Omental fat pad (tissue), 4 donors: ENCODE data around the gene MLLT6. TPM values are rescaled to one million over a fixed set of nuclear protein-coding genes. Genes with fewer than 3 reads are reported as not detected.

Experiments used
- ATAC-seq: fragments of 150-250 bp; one replicate; pipeline ENCODE4 v1.9.1; 2016; ENCODE audit warnings: mild to moderate bottlenecking, moderate library complexity; ENCODE audit not compliant: low FRiP score
- DNase-seq: peaks from one replicate; pipeline ENCODE4 v3.0.0-alpha.2; 2019; ENCODE audit warnings: low spot score
- total RNA-seq, 4 donors: library from RNA; depleted of rRNA; stranded (reverse); fragments of >200 nt; gene quantifications; one replicate each; pipeline ENCODE4 v1.1.0, GENCODE V29; 2016
- TF ChIP-seq, protein P1 (sequence below), 3 donors: fragments of 450-650 bp; IDR thresholded peaks; one replicate each; pipeline ENCODE4 v1.5.1; 2016 to 2017; ENCODE audit warnings: antibody characterized with exemption in 3 of 3, mild to moderate bottlenecking in 3 of 3, moderate library complexity in 2 of 3

MLLT6 gene
- total RNA-seq, 4 donors from 2014 or later, result 38.7 to 108 (median 54.8) TPM

DNA sequence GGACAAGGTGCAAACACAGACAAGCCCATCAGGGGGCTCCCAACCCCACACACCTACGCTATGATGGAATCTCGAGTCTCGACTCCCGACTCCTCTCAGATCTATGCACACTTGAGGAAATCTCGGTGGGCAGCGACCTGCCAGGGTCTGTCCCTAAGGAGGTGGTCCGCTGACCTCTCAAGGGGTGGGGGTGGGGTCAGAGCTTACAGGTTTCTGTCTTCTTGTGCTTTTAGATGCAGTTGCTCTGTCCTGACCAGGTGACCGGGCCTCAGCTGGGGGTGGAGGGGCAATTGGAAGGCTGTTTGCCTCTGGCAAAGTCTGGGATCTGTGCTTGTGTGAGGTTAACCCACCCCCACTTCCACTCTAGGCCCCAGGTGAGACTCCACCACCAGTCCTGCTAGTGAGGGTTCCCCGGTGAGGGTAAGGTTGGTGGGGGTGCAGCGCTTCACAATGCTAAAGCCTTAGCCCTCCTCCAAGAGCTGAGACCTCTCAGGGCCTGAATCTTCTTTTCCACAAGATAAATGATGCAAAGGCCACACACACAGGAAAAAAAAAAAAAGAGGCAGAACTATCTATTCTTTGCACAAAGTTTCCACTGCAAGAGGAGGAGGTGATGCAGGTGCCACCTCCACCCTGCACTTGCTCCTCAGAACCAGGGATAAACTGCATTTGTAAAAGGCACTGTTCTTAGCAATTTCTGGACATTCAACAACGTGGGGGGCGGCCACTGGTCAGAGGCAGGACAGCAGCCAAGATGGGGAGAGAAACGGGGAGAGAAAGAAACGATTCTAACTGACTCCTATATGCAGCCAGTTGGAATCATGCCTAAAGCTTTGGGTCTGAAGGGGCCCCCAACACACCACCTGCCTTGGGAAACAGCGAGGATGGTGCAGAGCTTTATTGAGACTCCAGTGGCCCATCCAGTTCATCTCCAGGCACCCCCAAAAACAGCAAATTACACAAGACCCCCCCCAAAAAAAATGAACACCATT, 29.2 kb downstream of the MLLT6 start:
- ATAC-seq, result no peak
- DNase-seq, result no peak
- TF ChIP-seq, protein P1, sequence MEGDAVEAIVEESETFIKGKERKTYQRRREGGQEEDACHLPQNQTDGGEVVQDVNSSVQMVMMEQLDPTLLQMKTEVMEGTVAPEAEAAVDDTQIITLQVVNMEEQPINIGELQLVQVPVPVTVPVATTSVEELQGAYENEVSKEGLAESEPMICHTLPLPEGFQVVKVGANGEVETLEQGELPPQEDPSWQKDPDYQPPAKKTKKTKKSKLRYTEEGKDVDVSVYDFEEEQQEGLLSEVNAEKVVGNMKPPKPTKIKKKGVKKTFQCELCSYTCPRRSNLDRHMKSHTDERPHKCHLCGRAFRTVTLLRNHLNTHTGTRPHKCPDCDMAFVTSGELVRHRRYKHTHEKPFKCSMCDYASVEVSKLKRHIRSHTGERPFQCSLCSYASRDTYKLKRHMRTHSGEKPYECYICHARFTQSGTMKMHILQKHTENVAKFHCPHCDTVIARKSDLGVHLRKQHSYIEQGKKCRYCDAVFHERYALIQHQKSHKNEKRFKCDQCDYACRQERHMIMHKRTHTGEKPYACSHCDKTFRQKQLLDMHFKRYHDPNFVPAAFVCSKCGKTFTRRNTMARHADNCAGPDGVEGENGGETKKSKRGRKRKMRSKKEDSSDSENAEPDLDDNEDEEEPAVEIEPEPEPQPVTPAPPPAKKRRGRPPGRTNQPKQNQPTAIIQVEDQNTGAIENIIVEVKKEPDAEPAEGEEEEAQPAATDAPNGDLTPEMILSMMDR (IDR thresholded peaks at IDR 0.05), result no peak

DNA sequence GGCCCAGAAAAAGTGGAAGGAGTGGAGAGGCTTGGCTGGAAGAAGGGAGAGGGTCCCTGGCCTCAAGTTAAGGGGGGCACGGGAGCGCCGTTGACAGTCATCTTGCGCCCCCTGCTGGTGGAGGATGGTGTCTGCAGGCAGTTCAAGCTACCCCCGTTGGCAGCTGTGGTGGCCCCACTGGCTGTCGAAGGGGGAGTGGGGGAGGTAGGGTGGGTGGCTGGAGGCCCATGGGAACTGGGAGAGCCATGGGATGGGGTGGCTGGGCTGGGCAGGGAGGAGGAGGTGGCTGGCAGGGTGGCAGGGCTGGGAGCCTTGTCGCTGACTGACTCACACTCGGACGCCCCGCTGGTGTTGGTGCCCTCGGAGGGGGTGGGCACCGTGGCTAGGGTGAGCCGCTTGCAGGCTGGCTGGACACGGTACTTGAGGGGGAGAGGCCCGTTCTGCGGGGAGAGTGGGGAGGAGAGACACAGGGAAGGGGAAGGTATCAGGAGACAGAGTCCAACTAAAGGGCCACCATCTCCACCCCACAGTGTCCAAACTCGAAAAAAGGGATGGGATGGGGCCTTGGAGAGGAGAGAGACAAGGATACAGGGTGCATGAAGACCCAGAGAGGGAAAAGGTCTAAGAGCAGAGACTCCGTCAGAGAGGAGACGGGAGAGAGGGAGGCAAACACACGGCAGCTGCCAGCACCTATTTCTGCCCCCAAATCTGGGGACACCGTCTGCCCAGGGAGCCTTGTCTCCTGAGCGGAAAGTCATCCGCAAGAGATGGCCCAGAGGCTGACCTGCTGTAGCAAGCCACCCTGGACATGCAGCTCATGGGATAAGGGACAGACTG, 30.3 kb downstream of the MLLT6 start:
- ATAC-seq (no peak), DNase-seq (peak; percentile 53)
- TF ChIP-seq, protein P1 (IDR thresholded peaks at IDR 0.05), result peak in 2 of 3 donors; percentile 83 to 93

DNA sequence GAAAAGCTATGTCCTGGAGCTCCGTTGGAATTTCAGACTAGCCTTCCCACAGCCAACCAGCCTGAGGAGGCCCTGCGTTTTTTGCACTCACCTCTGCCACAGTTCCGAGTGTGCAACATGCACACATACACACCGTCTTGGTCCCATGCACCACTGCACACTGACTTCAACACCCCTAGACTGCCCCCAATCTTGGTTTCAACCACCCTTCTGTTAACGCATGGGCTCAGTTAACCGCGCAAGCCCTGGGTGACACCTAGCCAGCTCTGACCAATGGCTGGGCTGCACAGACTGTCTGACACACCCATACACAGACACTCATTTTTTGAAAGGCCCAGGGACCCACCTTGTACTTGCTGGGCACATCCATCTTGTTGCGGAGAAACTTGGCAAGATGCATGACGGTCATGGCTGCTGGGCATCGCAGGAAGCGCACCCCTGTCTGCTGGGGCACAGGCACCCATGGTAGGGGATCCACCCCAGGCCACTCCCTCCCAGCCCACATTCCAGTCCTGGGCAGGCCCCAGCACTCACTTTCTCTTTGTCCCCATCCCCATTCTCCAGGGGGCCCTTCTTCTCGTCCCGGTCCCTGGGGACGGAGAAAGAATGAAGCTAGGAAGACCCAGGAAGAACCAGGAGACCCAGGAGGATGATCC, 33.1 kb downstream of the MLLT6 start:
- TF ChIP-seq, protein P1 (IDR thresholded peaks at IDR 0.05), result no peak
- DNase-seq (no peak), ATAC-seq (no peak)

DNA sequence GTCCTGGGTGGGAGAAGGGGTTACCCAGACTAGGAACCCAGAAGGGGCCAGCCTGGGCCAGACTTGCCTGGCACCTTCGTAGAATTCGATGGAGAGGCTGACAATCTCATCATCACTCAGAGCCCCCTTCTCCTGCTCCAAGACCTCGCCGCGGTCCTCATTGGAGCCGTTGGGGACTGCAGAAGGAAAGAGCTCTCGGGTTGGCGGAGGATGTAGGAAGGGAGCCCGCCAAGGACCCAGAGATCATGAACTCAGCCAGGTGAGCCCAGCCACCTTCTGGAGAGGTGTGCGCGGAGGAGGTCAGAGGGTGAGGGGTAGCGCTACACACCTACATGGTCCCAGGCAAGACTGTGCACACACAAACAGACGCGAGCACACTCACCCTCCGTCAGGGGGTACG, 33.6 kb downstream of the MLLT6 start:
- TF ChIP-seq, protein P1 (IDR thresholded peaks at IDR 0.05), result no peak
- ATAC-seq, result no peak

DNA sequence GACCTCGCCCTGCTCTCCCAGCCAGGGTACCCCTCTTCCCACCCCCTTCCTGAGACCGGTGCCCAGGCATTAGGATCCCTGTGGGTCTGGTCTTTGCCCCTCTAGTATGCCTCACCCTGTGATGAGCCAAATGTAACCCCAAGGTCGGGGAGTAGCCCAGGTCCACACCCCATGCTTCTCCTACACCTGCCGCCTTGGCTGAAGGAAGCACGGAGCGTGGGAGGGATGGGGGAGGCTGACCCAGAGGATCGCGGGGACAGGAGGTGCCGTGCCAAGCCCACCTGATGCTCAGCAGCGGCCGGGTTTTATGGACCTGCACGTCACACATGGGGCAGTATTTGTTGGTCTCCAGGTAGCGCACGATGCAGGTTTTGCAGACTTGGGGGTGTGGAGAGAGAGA, 34.2 kb downstream of the MLLT6 start:
- DNase-seq (no peak), ATAC-seq (no peak)
- TF ChIP-seq, protein P1 (IDR thresholded peaks at IDR 0.05), result no peak

More for the DNA sequence above, 33.6 kb downstream of the MLLT6 start:
- DNase-seq, result no peak

DNA sequence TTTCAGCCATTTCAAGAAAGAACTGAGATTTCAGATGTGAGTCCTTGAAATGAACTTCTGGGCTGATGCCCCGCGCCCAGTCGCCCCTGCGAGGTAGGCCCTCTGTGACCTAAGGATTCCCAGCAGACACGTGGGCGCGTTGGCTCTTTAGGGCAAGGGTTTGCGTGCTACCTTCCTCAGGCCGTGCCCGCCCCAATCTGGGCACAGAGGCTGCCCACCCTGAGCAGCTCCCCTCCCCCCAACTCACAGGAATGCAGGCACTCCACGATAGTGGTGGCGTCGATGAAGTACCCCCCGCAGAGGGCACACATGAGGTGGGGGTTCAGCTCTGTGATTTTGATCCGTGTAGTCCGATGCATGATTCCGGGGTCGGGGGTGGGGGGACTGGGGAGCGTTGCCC, 35.0 kb downstream of the MLLT6 start:
- TF ChIP-seq, protein P1 (IDR thresholded peaks at IDR 0.05), result no peak
- no peak for DNase-seq
- ATAC-seq, result no peak
